Fibroblast of mammary gland (primary cell): Measurements from ENCODE around the gene NRDC.

Experiments used
- DNase-seq: peaks from one replicate; pipeline ENCODE4 v3.0.0-alpha.2; 2010; ENCODE audit warnings: low read depth
- H3K4me3 ChIP-seq: 2 replicates; pipeline ENCODE4 v1.5.1; 2011; ENCODE audit warnings: low read depth, mild to moderate bottlenecking, low read length, moderate library complexity; ENCODE audit not compliant: control insufficient read depth
- CTCF ChIP-seq: conservative IDR thresholded peaks from 2 replicates; pipeline ENCODE4 v1.5.1; 2011; ENCODE audit warnings: low read depth, low read length, inconsistent platforms; ENCODE audit not compliant: control insufficient read depth, insufficient read depth

Gene NRDC

GRCh38 chr1:51752073-51752948 lies 126.2 kb downstream of the NRDC start:
- DNase-seq, result no peak
- no peak overlapping the region for H3K4me3 ChIP-seq
- TF ChIP-seq CTCF, result no peak

GRCh38 chr1:51750729-51751128 lies 127.8 kb downstream of the NRDC start:
- DNase-seq, result peak; percentile 79
- H3K4me3 ChIP-seq, result no peak overlapping the region
- no peak for TF ChIP-seq CTCF

- DNase-seq, result peak; percentile 63
- no peak overlapping the region for H3K4me3 ChIP-seq
- no peak for TF ChIP-seq CTCF
Observed at GRCh38 chr1:51750218-51750617, 128.3 kb downstream of the NRDC start.

- TF ChIP-seq CTCF, result no peak
- DNase-seq, result no peak
- no peak overlapping the region for H3K4me3 ChIP-seq
Observed at GRCh38 chr1:51749151-51749550, 129.4 kb downstream of the NRDC start.

GRCh38 chr1:51745304-51745570 lies 133.3 kb downstream of the NRDC start:
- TF ChIP-seq CTCF, result no peak
- H3K4me3 ChIP-seq, result no peak overlapping the region
- no peak for DNase-seq

- no peak overlapping the region for H3K4me3 ChIP-seq
- no peak for TF ChIP-seq CTCF
Observed at GRCh38 chr1:51744506-51745303, 133.8 kb downstream of the NRDC start.

More at GRCh38 chr1:51744506-51745303, 133.8 kb downstream of the NRDC start:
- DNase-seq, result no peak
